GM18861 (cell line): ENCODE results near the gene SPTBN2.

Source experiments
- ATAC-seq: cut with Tn5 transposase; IDR thresholded peaks from one replicate; pipeline ENCODE4 v1.9.1; 2021; ENCODE audit not compliant: unreplicated experiment

Gene SPTBN2

GRCh38 chr11:66686801-66687750 is 41.9 kb downstream of the SPTBN2 start:
- no peak for ATAC-seq

GRCh38 chr11:66686100-66686785 is 42.8 kb downstream of the SPTBN2 start:
- no peak for ATAC-seq

- ATAC-seq: no peak
Observed at GRCh38 chr11:66685276-66686099, 43.5 kb downstream of the SPTBN2 start.

- no peak for ATAC-seq
Observed at GRCh38 chr11:66684635-66685034, 44.4 kb downstream of the SPTBN2 start.

- no peak for ATAC-seq
Observed at GRCh38 chr11:66683877-66684276, 45.1 kb downstream of the SPTBN2 start.

- ATAC-seq: no peak
Observed at GRCh38 chr11:66680966-66681645, 47.9 kb downstream of the SPTBN2 start.

GRCh38 chr11:66677599-66678375 is 51.2 kb downstream of the SPTBN2 start, which contains the start of gene RBM4B:
Gene RBM4B (minus strand): TSS chr11:66677887. CDS start chr11:66677079, 808 bp downstream.
- ATAC-seq: peak; percentile 72

- ATAC-seq: no peak
Observed at GRCh38 chr11:66676931-66677598, 52.0 kb downstream of the SPTBN2 start.

- no peak for ATAC-seq
Observed at GRCh38 chr11:66676282-66676919, 52.6 kb downstream of the SPTBN2 start.

- ATAC-seq: no peak
Observed at GRCh38 chr11:66674964-66675602, 53.9 kb downstream of the SPTBN2 start.

GRCh38 chr11:66670816-66671215 is 58.2 kb downstream of the SPTBN2 start:
- ATAC-seq: no peak

GRCh38 chr11:66665369-66665768 is 63.6 kb downstream of the SPTBN2 start:
- ATAC-seq: no peak

GRCh38 chr11:66663741-66664296 is 65.2 kb downstream of the SPTBN2 start:
- no peak for ATAC-seq

- ATAC-seq: no peak
Observed at GRCh38 chr11:66659763-66660162, 69.3 kb downstream of the SPTBN2 start.

GRCh38 chr11:66653123-66653522 is 75.9 kb downstream of the SPTBN2 start:
- ATAC-seq: no peak

GRCh38 chr11:66652651-66653050 is 76.4 kb downstream of the SPTBN2 start:
- ATAC-seq: no peak

GRCh38 chr11:66651016-66651415 is 78.0 kb downstream of the SPTBN2 start:
- ATAC-seq: no peak

GRCh38 chr11:66649903-66650302 is 79.1 kb downstream of the SPTBN2 start:
- ATAC-seq: no peak
